ENCODE results near the gene RCSD1. TPM values are rescaled to one million over a fixed set of nuclear protein-coding genes. Genes with fewer than 3 reads are reported as not detected.

Gene RCSD1
- total RNA-seq, 1 donor from 2014 or later, result under 0.01 TPM

GRCh38 chr1:167618789-167619188 lies 11.2 kb upstream of the RCSD1 start:
- DNase-seq (ENCODE audit: low read depth), result no peak
- no peaks in the 10 kb centered on the region for H3K36me3 ChIP-seq (ENCODE audit: control insufficient read depth, insufficient read depth, low read length)
- no peak for TF ChIP-seq CTCF (IDR thresholded peaks at IDR 0.05; ENCODE audit: insufficient read depth, low read length, severe bottlenecking)
- H3K27me3 ChIP-seq (ENCODE audit: control insufficient read depth, insufficient read depth, low read length), result no peaks in the 10 kb centered on the region
- FAIRE-seq, result no peak
- no peak overlapping the region for H3K4me3 ChIP-seq (ENCODE audit: low read depth, low read length)

- Histone ChIP-seq H3K36me3 (ENCODE audit: control insufficient read depth, insufficient read depth, low read length) (no peaks in the 10 kb centered on the region), H3K4me3 (ENCODE audit: low read depth, low read length) (no peak overlapping the region), H3K27me3 (ENCODE audit: control insufficient read depth, insufficient read depth, low read length) (no peaks in the 10 kb centered on the region)
- FAIRE-seq, result no peak
- no peak for DNase-seq (ENCODE audit: low read depth)
- TF ChIP-seq CTCF (IDR thresholded peaks at IDR 0.05; ENCODE audit: insufficient read depth, low read length, severe bottlenecking), result no peak
These were observed 10.0 kb upstream of the RCSD1 start for GRCh38 chr1:167620002-167620401.

- no peak for TF ChIP-seq CTCF (IDR thresholded peaks at IDR 0.05; ENCODE audit: insufficient read depth, low read length, severe bottlenecking)
- no peaks in the 10 kb centered on the region for H3K36me3 ChIP-seq (ENCODE audit: control insufficient read depth, insufficient read depth, low read length)
- FAIRE-seq, result no peak
- DNase-seq (ENCODE audit: low read depth), result no peak
- H3K27me3 ChIP-seq (ENCODE audit: control insufficient read depth, insufficient read depth, low read length), result no peaks in the 10 kb centered on the region
- no peak overlapping the region for H3K4me3 ChIP-seq (ENCODE audit: low read depth, low read length)
These were observed 8.2 kb upstream of the RCSD1 start for GRCh38 chr1:167621780-167622313.

GRCh38 chr1:167623951-167624350 lies 6.1 kb upstream of the RCSD1 start:
- H3K4me3 ChIP-seq (ENCODE audit: low read depth, low read length), result no peak overlapping the region
- H3K36me3 ChIP-seq (ENCODE audit: control insufficient read depth, insufficient read depth, low read length), result no peaks in the 10 kb centered on the region
- no peaks in the 10 kb centered on the region for H3K27me3 ChIP-seq (ENCODE audit: control insufficient read depth, insufficient read depth, low read length)
- DNase-seq (ENCODE audit: low read depth) (no peak), FAIRE-seq (no peak)
- TF ChIP-seq CTCF (IDR thresholded peaks at IDR 0.05; ENCODE audit: insufficient read depth, low read length, severe bottlenecking), result no peak

- H3K4me3 ChIP-seq (ENCODE audit: low read depth, low read length), result no peak overlapping the region
- FAIRE-seq (no peak), DNase-seq (ENCODE audit: low read depth) (no peak)
- no peaks in the 10 kb centered on the region for H3K36me3 ChIP-seq (ENCODE audit: control insufficient read depth, insufficient read depth, low read length)
- TF ChIP-seq CTCF (IDR thresholded peaks at IDR 0.05; ENCODE audit: insufficient read depth, low read length, severe bottlenecking), result no peak
- peaks cover 2% of the 10 kb centered on the region for H3K27me3 ChIP-seq (ENCODE audit: control insufficient read depth, insufficient read depth, low read length)
These were observed 4.8 kb upstream of the RCSD1 start for GRCh38 chr1:167625040-167625823.

GRCh38 chr1:167627615-167627864 lies 2.5 kb upstream of the RCSD1 start:
- no peak for TF ChIP-seq CTCF (IDR thresholded peaks at IDR 0.05; ENCODE audit: insufficient read depth, low read length, severe bottlenecking)
- no peak overlapping the region for H3K4me3 ChIP-seq (ENCODE audit: low read depth, low read length)
- peaks cover 3% of the 10 kb centered on the region for H3K27me3 ChIP-seq (ENCODE audit: control insufficient read depth, insufficient read depth, low read length)
- FAIRE-seq (no peak), DNase-seq (ENCODE audit: low read depth) (no peak)
- H3K36me3 ChIP-seq (ENCODE audit: control insufficient read depth, insufficient read depth, low read length), result no peaks in the 10 kb centered on the region
